Liver (tissue), 9 donors: Measurements from ENCODE around the gene COA1. TPM values are rescaled to one million over a fixed set of nuclear protein-coding genes. Genes with fewer than 3 reads are reported as not detected.

ENCODE experiments used
- DNase-seq: peaks from one replicate; pipeline ENCODE4 v3.0.0-alpha.2; 2017; ENCODE audit warnings: low spot score
- H3K27ac ChIP-seq, 2 donors: one replicate each; pipeline ENCODE4 v1.7.0; 2013; ENCODE audit warnings: inconsistent platforms in 2 of 2, low read length in 2 of 2, control low read depth in 1 of 2, low read depth in 1 of 2, mild to moderate bottlenecking in 1 of 2
- H3K27me3 ChIP-seq, 4 donors: one replicate each; pipeline versions ENCODE4 v1.6.1 to v1.7.0; 2013; ENCODE audit warnings: low read length in 3 of 4, inconsistent platforms in 1 of 4, mild to moderate bottlenecking in 1 of 4, moderate library complexity in 1 of 4; ENCODE audit not compliant: control insufficient read depth in 4 of 4, insufficient read depth in 4 of 4
- H3K36me3 ChIP-seq, 4 donors: one replicate each; pipeline versions ENCODE4 v1.6.1 to v1.7.0; 2013; ENCODE audit warnings: low read length in 3 of 4, mild to moderate bottlenecking in 3 of 4, low read depth in 1 of 4, moderate library complexity in 1 of 4; ENCODE audit not compliant: control insufficient read depth in 4 of 4, insufficient read depth in 3 of 4
- H3K4me1 ChIP-seq, 4 donors: one replicate each; pipeline versions ENCODE4 v1.6.1 to v1.7.0; 2013; ENCODE audit warnings: low read length in 3 of 4, mild to moderate bottlenecking in 3 of 4, moderate library complexity in 1 of 4; ENCODE audit not compliant: control insufficient read depth in 4 of 4, insufficient read depth in 4 of 4
- H3K4me3 ChIP-seq, 3 donors: one replicate each; pipeline versions ENCODE4 v1.6.1 to v1.7.0; 2013; ENCODE audit warnings: low read length in 3 of 3, control low read depth in 1 of 3, low read depth in 1 of 3, mild to moderate bottlenecking in 1 of 3
- H3K9ac ChIP-seq, 2 donors: one replicate each; pipeline ENCODE4 v1.7.0; 2013; ENCODE audit warnings: low read length in 2 of 2, mild to moderate bottlenecking in 2 of 2, moderate library complexity in 2 of 2, control low read depth in 1 of 2, low read depth in 1 of 2
- H3K9me3 ChIP-seq, 4 donors: one replicate each; pipeline versions ENCODE4 v1.6.1 to v1.7.0; 2013; ENCODE audit warnings: low read length in 3 of 4; ENCODE audit not compliant: control insufficient read depth in 4 of 4
- ATF3 ChIP-seq: IDR thresholded peaks from 2 replicates; pipeline ENCODE4 v1.6.1; 2016; ENCODE audit warnings: antibody characterized with exemption
- CTCF ChIP-seq: fragments of 150-350 bp; IDR thresholded peaks from 2 replicates; pipeline ENCODE4 v1.5.1; 2017; ENCODE audit warnings: improper control_type of control experiment, low read depth, low read length; ENCODE audit not compliant: missing input control
- EGR1 ChIP-seq, 2 donors: IDR thresholded peaks; 2 replicates each; pipeline ENCODE4 v1.6.1; 2016 to 2018; ENCODE audit warnings: antibody characterized with exemption in 2 of 2, low read depth in 2 of 2
- FOXA1 ChIP-seq: IDR thresholded peaks from 2 replicates; pipeline ENCODE4 v1.6.1; 2016; ENCODE audit warnings: antibody characterized with exemption
- FOXA2 ChIP-seq: IDR thresholded peaks from 2 replicates; pipeline ENCODE4 v1.6.1; 2016; ENCODE audit warnings: antibody characterized with exemption
- GABPA ChIP-seq, 2 donors: IDR thresholded peaks in 1 of 2; conservative IDR thresholded peaks in 1 of 2; 2 replicates each; pipeline ENCODE4 v1.6.1; 2016; ENCODE audit warnings: antibody characterized with exemption in 2 of 2, mild to moderate bottlenecking in 1 of 2, moderate library complexity in 1 of 2
- HNF4A ChIP-seq, 2 donors: conservative IDR thresholded peaks; 2 replicates each; pipeline ENCODE4 v1.6.1; 2016; ENCODE audit warnings: antibody characterized with exemption in 2 of 2, mild to moderate bottlenecking in 2 of 2
- HNF4G ChIP-seq: IDR thresholded peaks from 2 replicates; pipeline ENCODE4 v1.6.1; 2016; ENCODE audit warnings: antibody characterized with exemption
- JUND ChIP-seq, 2 donors: IDR thresholded peaks; 2 replicates each; pipeline ENCODE4 v1.6.1; 2016; ENCODE audit warnings: antibody characterized with exemption in 2 of 2
- NR2F2 ChIP-seq: IDR thresholded peaks from 2 replicates; pipeline ENCODE4 v1.6.1; 2016; ENCODE audit warnings: antibody characterized with exemption
- RAD21 ChIP-seq, 2 donors: IDR thresholded peaks; 2 replicates each; pipeline ENCODE4 v1.6.1; 2016; ENCODE audit warnings: antibody characterized with exemption in 2 of 2, mild to moderate bottlenecking in 2 of 2
- RXRA ChIP-seq, 2 donors: IDR thresholded peaks; 2 replicates each; pipeline ENCODE4 v1.6.1; 2017 to 2018; ENCODE audit warnings: antibody characterized with exemption in 2 of 2, mild to moderate bottlenecking in 1 of 2
- SP1 ChIP-seq: IDR thresholded peaks from 2 replicates; pipeline ENCODE4 v1.6.1; 2018; ENCODE audit warnings: antibody characterized with exemption, mild to moderate bottlenecking
- TAF1 ChIP-seq: conservative IDR thresholded peaks from 2 replicates; pipeline ENCODE4 v1.6.1; 2016; ENCODE audit warnings: antibody characterized with exemption, mild to moderate bottlenecking
- YY1 ChIP-seq: IDR thresholded peaks from 2 replicates; pipeline ENCODE4 v1.6.1; 2016; ENCODE audit warnings: antibody characterized with exemption, mild to moderate bottlenecking
- ZBTB33 ChIP-seq: IDR thresholded peaks from 2 replicates; pipeline ENCODE4 v1.6.1; 2016; ENCODE audit warnings: antibody characterized with exemption
- WGBS: extraction: QIAGEN DNeasy Blood & Tissue Kit; methylation state at CpG from one replicate; pipeline ENCODE4 v1.1.7; 2013; 5-methylcytosine and 5-hydroxymethylcytosine counted together
- polyA plus RNA-seq, 2 donors: library from polyadenylated mRNA; stranded (reverse) in 1 of 2; unstranded in 1 of 2; fragments of 200-250 nt in 1 of 2; fragments of >200 nt in 1 of 2; fragmentation: Nextera tagmentation in 1 of 2; extraction: Ambion mirVana in 1 of 2; gene quantifications; one replicate each; pipeline versions ENCODE4 v1.2.1 to v1.2.3, GENCODE V29; 2013 to 2015
- total RNA-seq, 2 donors: library from RNA; depleted of rRNA; stranded (reverse); fragments of >200 nt; gene quantifications; one replicate each; pipeline ENCODE4 v1.2.3, GENCODE V29; 2014
- TF ChIP-seq, protein P1 (sequence below): IDR thresholded peaks from 2 replicates; pipeline ENCODE4 v1.6.1; 2016; ENCODE audit warnings: antibody characterized with exemption
- TF ChIP-seq, protein P2 (sequence below): IDR thresholded peaks from 2 replicates; pipeline ENCODE4 v1.6.1; 2016; ENCODE audit warnings: antibody characterized with exemption, mild to moderate bottlenecking
- donor health status: healthy.
- donor health status: healthy.
- donor health status: healthy.
- donor health status: healthy.
- donor health status: healthy.

Gene COA1
- total and polyA plus RNA-seq, 4 donors, result 16.6 to 37.8 (median 29.4) TPM

DNA sequence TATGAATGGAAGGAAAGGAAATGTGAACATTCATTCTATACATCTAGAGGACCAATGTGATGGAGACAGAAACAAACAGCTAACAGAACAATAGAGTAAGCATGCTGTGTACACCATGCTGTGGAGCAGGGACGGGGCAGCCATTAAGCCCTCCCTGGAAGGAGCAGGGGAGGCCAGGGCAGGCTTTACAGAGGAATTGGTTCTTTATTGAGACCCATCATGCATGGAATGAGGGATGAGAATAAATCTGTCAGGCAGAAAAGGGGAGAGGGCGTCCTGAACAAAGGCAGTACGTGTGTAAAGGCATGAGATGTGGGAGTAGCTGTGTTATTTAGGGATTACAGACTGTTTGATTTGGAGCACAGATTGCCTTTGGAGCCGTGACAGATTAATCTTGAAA lies 111.2 kb downstream of the COA1 start:
- no peak overlapping the region for H3K4me3 ChIP-seq
- no peak overlapping the region for H3K9ac ChIP-seq
- no peak for DNase-seq
- no peak overlapping the region for H3K27ac ChIP-seq
- no peaks in the 10 kb centered on the region for H3K9me3 ChIP-seq
- no peaks in the 10 kb centered on the region for H3K27me3 ChIP-seq
- H3K4me1 ChIP-seq, result no peaks in the 10 kb centered on the region
- H3K36me3 ChIP-seq, result peaks cover 0 to 10% (median under 1%) of the 10 kb centered on the region in 4 donors
- WGBS, result 92% methylated on average over 4 of the region's 4 CpGs
- TF ChIP-seq NR2F2 (no peak), GABPA (IDR thresholded peaks at IDR 0.05 in 1 of 2, conservative IDR thresholded peaks at IDR 0.05 in 1 of 2) (no peak)

GRCh38 chr7:43616977-43617376 lies 112.3 kb downstream of the COA1 start:
- H3K4me3 ChIP-seq, result no peak overlapping the region
- H3K9ac ChIP-seq, result no peak overlapping the region
- H3K4me1 ChIP-seq, result no peaks in the 10 kb centered on the region
- H3K27me3 ChIP-seq, result no peaks in the 10 kb centered on the region
- H3K9me3 ChIP-seq, result no peaks in the 10 kb centered on the region
- DNase-seq, result no peak
- 99% methylated on average over 4 of the region's 4 CpGs for WGBS
- TF ChIP-seq, protein P1, sequence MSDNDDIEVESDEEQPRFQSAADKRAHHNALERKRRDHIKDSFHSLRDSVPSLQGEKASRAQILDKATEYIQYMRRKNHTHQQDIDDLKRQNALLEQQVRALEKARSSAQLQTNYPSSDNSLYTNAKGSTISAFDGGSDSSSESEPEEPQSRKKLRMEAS, result no peak
- TF ChIP-seq TAF1, result no peak
- H3K36me3 ChIP-seq, result peaks cover 0 to 12% (median 3%) of the 10 kb centered on the region in 4 donors
- no peak overlapping the region for H3K27ac ChIP-seq

DNA sequence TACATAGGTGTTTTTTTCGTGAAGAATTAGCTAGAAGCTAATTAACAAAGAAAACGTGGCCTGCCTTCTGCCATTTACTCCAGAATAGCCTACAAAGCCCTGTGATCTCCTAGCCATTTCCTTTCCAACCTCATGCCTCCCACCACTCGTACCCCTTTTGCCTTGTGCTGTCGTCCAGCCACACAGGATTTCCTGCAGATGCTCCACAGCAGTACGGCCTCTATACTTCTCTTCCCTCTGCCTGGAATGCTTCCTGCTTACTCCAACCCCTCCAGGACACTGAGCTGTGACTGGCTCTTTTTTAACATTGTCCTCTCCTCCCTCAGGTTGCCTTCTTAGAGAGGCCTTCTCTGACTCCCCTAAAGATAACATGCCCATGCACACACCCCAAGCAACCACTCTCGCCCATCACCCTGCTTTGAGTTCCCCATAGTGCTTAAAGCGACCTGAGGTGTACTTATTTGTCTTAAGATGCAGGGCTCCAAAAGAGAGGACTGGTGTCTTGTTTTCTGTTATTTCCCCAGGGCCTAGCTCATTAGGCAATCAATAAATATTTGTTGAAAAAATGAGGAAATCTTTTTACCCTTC lies 113.7 kb downstream of the COA1 start:
- H3K9me3 ChIP-seq, result no peaks in the 10 kb centered on the region
- DNase-seq, result no peak
- 78% methylated on average over 7 of the region's 7 CpGs for WGBS
- no peaks in the 10 kb centered on the region for H3K27me3 ChIP-seq
- no peak overlapping the region for H3K27ac ChIP-seq
- H3K4me3 ChIP-seq, result no peak overlapping the region
- TF ChIP-seq NR2F2 (no peak), FOXA1 (no peak), JUND (IDR thresholded peaks at IDR 0.05) (no peak), HNF4G (no peak), CTCF (no peak), ATF3 (no peak), EGR1 (IDR thresholded peaks at IDR 0.05; ENCODE audit: low read depth in 2 of 2) (no peak), FOXA2 (no peak), TAF1 (no peak), ZBTB33 (no peak), RXRA (IDR thresholded peaks at IDR 0.05) (no peak), HNF4A (conservative IDR thresholded peaks at IDR 0.05) (no peak), RAD21 (IDR thresholded peaks at IDR 0.05) (no peak), GABPA (IDR thresholded peaks at IDR 0.05 in 1 of 2, conservative IDR thresholded peaks at IDR 0.05 in 1 of 2) (no peak), YY1 (no peak), SP1 (no peak)
- TF ChIP-seq, protein P1, result no peak
- TF ChIP-seq, protein P2, sequence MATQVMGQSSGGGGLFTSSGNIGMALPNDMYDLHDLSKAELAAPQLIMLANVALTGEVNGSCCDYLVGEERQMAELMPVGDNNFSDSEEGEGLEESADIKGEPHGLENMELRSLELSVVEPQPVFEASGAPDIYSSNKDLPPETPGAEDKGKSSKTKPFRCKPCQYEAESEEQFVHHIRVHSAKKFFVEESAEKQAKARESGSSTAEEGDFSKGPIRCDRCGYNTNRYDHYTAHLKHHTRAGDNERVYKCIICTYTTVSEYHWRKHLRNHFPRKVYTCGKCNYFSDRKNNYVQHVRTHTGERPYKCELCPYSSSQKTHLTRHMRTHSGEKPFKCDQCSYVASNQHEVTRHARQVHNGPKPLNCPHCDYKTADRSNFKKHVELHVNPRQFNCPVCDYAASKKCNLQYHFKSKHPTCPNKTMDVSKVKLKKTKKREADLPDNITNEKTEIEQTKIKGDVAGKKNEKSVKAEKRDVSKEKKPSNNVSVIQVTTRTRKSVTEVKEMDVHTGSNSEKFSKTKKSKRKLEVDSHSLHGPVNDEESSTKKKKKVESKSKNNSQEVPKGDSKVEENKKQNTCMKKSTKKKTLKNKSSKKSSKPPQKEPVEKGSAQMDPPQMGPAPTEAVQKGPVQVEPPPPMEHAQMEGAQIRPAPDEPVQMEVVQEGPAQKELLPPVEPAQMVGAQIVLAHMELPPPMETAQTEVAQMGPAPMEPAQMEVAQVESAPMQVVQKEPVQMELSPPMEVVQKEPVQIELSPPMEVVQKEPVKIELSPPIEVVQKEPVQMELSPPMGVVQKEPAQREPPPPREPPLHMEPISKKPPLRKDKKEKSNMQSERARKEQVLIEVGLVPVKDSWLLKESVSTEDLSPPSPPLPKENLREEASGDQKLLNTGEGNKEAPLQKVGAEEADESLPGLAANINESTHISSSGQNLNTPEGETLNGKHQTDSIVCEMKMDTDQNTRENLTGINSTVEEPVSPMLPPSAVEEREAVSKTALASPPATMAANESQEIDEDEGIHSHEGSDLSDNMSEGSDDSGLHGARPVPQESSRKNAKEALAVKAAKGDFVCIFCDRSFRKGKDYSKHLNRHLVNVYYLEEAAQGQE, result no peak
- H3K36me3 ChIP-seq, result peaks cover 3 to 17% (median 5%) of the 10 kb centered on the region in 4 donors
- no peaks in the 10 kb centered on the region for H3K4me1 ChIP-seq
- H3K9ac ChIP-seq, result no peak overlapping the region
